GM21737 (cell line): ENCODE results near the gene MAP7D2.

ENCODE experiments used
- ATAC-seq: cut with Tn5 transposase; IDR thresholded peaks from one replicate; pipeline ENCODE4 v1.9.1; 2021; ENCODE audit warnings: mild to moderate bottlenecking, moderate library complexity; ENCODE audit not compliant: unreplicated experiment

The MAP7D2 gene

DNA sequence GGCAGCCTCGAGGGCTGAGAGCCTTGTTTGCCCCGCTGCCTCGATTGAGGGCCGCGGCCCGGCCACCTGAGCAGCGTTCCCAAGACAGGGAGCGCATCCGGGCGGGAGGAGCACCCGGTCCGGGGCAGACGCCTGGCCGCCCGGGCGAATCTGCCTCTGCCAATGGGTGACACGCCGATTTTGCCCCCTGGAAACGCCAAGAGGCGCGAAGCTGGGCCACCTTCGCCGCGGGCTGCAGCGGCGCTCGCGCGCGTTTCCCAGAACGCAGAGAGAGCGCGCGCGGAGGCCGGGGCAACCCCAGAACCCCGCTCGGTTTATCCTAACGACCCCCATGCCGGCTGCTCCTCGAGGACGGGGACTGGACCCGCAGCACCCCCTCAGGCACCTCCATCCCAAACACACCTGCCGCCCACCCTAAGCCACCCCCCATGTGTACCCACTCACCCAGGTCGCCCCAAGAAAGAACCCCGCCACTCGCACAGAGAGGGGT lies 575 bp downstream of the MAP7D2 start:
- no peak for ATAC-seq

DNA sequence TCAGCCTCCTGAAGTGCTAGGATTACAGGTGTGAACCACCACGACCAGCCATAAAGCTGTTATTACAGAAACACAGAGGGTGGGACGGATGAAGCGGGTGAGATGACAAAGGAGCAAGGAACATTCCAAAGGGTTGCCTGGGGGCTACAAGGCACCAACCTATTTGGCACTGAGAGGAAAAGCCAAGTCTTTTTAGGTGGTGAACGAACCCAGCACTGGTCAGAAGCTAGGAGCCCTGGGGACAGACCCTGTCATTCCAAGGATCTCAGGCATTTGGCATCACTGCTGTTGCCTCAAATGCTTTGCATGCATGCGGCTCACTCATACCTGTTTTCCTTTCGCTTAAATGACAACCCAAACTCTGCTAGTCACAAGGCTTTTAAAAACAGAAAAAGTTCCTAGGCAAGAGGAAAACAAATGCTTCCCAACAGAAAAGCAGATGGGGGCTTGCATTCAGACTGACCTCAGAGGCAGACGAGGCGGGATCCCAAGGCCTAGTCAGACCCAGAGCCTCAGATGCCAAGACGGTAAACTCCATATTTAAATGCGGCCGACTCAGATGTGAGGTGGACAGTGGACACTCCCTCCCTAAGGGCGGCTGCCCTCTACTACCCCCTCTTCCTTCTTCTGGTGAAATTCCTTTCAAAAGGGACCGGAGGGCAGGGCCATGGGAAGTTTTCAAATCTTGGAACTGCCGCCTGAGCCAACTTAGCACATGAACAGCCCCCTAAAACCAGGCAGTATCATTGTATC lies 4.5 kb downstream of the MAP7D2 start:
- ATAC-seq, result no peak

DNA sequence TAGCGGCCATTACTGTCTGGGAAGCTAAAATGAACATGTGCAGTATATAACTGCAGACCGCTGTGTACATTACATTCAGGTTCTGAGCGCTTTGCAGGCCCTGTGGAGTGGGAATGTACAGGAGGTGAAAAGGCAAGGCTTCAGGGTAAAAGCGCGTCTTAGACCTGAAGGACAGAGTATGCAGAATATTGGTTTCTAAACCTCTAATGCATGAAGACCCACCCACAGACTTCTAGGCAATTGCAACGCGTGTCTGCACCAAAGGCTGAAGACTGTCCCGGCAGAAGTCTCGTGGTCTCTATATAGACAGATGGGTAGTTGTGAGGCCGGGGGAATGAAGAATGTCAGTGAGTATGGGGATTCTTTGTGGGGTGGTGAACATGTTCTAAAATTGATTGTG lies 5.4 kb downstream of the MAP7D2 start:
- no peak for ATAC-seq

DNA sequence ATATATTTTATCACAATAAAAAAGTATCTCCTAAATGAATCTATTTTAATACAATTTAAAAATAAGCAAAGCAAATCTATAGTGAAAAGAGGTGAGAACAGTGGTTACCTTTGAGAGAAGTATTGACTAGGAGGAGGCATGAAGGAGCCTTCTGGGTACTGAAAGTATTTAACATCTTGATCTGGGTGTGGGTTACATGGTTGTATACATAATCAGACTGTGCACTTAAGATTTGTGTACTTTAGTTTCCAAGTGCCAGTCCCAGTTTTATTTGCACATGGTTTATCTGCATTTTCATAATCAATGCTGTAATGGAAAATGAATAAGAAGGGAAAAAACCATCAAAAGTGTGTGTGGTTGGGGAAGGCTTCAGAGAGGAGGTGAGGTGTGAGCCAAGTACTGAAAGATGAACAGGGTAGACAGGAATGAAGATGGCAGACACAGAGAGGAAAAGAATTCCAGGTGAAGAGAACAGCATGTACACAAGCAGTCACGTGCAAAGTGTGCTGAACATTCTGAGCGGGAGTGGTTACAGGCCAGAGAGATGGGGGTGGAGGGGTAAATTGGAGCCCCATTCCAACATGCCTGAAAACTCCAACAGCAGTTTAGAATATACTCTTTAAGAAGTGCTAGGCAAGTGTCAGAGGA lies 14.6 kb downstream of the MAP7D2 start:
- ATAC-seq, result no peak

DNA sequence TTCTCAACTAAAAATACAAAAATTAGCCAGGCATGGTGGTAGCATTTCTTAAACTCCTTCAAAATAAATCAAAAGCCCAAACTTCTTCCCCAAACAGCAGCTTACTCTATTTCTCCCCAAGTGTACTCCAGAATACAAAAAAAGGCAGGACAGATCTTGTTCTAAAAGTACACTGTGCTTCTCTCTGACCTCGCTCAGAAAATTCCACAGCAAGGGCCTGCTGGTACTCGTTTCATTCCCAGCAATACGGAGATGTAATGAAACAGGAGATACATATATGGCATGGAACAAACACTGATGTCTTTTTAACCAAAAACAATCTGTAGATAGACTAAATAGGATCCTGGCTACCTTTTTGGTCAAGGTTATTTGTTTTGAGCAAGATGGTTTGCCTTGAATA lies 25.2 kb downstream of the MAP7D2 start:
- no peak for ATAC-seq

DNA sequence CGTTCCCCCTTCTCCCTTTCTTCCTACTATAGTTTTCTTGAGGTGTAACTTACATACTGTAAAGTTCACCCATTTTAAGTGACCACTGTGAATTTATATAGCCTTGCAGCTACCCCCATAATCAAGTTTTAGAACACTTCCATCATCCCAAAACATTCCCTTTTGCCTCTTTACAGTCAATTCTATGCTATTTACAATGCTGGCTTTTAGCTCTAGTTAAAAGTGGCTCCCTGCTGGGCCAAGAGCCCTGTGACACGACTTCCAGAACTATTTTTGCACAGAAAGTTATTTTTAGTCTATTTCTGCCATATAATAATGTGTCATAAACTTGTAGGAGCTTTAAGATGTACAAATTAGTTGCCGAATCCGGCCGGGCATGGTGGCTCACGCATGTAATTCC lies 26.9 kb downstream of the MAP7D2 start:
- no peak for ATAC-seq

DNA sequence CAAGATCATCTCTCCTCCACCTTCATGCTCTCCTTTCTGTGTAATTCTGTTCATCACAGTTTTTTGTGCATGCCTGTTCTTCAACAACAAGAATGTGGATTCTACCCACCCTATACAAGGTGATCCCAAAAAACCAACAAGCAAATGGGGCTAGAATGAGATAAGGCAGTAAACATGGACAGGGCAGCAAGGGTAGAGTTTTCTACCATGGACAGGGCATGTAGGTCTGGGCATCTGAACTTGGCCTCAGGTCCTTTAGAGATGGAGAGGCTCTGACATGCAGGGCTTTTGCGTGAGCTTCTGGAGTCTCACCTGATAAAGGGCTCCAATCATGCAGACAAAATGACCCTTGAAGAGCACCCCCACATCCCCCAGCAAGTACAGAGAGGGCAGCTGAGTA lies 36.4 kb downstream of the MAP7D2 start:
- ATAC-seq, result no peak

DNA sequence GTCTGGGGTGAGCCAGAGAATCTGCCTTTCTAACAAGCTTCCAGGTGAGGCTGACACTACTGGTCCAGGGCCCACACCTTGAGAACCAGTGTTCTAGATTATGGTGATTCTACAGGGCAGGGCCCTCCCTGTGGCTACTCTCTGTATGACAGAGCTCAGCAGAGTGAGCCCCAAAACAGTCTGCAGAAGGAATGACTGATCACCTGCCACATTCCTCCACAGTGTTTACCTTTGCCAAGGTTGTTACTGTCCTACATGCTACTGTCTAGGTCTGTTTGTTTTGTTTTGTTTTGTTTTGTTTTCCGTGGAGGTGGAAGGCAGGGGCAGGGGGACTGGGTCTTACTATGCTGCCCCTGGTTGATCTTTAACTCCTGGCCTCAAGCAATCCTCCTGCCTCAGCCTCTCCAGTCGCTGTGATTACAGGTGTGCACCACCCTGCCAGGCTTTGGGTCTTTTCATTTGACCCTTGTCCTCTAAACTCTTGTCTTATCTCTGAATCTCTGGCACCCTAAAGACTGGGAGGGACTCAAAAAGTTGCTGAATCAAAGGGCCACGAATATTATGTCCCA lies 45.1 kb downstream of the MAP7D2 start:
- ATAC-seq, result no peak

DNA sequence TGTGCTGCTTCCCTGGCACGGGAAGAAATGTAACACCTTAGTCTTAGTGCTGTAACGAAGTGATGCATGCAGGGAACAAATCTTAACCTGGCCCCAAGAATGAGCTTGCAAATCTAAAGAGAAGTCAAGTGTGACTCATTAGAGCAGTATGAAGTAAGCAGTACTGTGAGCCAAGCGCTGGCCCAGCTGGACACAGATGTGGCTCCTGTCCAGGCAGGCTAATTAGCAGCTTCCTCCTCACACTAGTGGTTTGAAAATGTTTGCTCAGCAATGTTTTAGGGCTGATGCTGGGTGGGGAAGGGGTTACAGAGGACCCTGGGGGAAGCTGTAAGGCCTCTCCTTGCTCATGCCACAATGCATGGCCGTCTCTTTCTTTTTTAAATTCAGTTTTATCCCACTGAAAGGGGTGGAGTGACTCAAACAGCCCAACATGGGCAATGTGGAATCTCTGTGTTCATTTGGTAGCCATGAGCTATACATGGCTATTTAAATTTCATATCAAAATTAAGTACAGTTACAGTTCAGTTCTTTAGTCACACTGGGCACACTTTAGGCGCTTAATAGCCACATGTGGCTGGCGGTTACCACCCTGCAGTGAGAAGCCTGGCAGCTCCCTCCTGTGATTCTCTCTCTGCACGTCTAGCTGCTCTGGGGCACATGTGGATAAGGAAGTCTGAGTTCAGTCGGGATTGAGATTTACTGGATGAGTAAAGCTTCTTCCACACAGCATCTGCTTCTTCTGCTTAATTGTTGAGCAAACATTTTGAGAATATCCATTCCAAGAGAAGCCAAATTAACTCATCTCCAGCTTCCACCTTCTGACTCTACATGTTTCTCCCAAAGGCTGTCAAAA lies 48.8 kb downstream of the MAP7D2 start:
- no peak for ATAC-seq

DNA sequence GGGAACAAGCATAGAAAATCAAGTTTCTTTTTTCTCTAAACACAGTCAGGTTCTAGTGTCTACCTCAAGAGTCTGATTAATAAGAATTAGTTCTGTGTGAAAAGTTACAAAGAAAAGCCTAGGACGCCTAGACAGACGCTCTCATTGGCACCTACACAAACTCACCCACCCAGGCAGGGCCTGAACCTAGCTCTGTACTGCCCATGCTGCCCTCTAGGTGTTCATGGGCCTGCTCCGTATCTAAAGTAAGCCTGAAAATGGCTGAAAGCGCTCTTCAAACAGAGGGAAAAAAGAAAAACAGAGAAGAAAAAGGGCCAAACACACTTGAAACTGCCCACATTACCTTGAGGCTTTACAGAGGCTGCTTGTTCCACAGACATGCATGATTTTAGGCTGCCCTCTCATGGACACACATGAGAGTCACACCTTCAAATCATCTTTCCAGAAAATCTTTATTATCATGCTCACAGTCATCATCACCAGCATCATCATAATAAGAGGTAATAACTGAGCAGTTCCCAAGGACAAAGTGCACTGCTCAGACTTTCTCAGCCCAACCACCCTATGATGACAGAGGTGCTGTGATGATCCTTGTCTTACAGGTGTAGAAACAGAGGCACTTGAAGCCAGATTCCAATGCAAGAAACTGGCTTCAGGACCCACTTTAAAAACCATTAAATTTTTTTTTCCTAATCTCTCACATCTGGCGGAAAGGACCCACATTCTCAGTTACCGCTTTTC lies 49.6 kb downstream of the MAP7D2 start:
- ATAC-seq, result no peak

DNA sequence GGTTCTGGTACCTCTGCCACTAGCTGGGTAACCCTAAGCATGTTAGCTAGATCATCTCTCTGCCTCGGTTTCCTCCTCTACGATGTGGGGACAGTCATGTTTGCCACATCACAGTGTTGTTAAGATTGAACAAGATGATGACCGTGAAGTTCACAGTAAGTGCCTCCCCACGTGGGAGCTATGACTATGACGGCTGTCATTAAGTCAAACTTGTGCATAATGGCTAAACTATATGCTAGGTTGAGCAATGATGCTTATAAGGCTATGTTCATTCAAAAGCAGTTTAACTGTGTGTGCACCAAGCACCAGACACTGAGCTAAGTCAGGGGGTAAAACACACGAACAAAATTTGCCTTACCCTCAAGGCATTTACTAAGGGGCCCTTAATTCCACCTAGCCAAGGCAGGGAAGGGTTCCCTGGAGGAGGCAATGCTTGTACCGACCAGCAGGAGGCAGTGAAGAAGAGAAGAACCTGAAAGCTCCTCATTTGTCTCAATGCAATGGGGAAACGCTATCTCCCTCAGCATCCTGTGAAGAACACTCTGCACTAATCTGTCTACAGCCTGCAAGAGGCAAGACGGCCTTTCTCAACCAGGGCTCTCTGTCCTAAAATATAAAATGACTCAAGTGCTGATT lies 52.9 kb downstream of the MAP7D2 start:
- ATAC-seq, result no peak

DNA sequence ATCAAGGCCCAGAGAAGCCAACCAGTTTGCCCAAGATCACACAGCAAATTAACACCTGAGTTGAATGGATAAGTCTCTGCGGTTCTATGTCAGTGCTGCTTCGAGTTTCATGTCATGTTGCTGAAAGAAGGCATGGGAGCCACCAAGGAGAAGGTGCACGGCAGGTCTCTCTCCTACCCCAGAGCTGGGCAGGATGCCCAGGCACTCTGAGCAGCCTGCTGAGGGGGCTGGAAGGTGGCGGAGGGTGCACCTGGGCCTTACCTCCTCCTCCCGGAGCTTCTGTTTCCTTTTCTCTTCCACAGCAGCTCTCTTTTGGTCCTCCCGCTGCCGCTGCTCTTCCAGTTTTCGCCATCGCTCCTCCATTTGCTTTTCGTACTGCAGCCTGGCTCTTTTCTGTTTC lies 53.6 kb downstream of the MAP7D2 start:
- ATAC-seq, result no peak

DNA sequence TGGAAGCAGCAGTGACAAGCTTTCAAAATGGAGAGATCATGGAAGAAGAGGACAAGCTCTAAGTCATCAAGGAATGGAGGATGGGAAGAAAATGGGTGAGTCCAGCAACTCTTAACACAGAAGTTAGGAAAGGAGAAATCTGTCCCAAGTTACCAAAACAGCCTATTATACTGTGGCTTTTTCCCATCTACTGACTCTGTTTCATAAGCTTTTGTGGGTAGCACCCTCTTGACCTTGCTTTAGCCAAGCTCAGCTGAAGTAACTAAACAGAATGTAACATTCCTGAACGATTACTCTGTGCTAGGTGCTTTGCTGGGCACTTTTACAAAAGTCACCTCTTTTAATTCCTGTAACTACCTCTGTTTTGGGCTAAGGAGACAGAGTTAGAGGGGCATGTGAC lies 54.9 kb downstream of the MAP7D2 start:
- ATAC-seq, result no peak

DNA sequence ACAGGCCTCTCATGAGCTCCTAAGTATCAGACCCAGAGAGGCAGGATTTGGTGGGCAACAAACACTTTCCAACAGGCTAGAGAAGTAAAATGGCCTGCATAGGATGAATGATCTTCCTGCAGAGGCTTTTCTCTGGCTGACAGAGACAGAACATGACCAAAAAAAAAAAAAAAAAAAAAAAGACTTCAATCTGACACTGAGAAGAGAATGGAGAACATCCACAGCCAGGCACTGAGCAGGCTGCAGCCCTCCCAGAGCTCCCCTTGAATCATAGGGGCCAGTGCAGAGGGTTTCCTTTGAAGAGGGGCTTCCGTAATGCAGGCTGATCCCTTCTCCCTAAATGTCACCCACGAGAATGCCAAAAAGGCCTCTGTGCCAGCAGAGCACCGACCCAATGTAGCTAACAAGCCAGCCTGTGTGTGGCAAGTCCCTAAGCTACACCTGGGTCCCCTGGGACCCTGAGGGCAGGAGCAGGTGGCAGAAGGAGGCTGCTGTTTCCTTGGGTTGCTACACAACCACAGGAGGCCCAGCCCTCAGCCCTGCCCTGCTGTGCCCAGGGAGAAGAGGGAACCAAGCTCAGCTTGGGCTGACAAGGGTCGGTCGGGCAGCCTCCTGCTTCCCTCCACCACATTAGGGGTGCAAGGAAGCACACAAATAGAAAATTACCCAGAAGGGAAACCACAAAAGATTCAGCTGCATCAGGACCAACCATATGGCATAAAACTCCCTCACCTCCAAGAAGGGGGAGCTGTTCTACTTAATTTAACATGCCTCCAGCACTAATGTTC lies 55.6 kb downstream of the MAP7D2 start:
- peak; percentile 93 for ATAC-seq

DNA sequence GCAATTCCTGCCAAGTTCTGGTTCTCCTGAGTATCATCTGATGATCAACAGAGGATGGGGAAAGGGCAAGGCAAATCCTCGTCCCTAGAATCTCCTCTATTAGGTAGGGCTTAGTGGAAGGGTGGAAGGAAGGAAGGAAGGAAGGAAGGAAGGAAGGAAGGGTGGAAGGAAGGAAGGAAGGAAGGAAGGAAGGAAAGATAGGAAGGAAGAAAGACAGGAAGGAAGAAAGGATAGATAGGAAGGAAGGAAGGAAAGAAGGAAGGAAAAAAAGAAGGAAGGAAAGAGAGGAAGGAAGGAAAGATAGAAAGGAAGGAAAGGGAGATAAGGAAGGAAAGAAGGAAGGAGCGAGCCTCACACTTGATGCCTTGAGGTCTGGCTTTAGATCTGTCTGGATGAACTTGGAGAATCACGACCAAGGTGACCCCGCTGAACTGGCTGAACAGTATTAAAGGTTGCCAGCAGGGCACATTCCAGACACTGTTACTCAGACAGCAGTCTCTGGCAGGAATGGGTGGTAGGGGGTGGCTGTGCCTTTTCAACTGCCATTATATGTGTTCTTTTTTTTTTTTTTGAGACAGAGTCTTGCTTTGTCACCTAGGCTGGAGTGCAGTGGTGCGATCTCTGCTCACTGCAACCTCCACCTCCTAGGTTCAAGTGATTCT lies 57.1 kb downstream of the MAP7D2 start:
- no peak for ATAC-seq

DNA sequence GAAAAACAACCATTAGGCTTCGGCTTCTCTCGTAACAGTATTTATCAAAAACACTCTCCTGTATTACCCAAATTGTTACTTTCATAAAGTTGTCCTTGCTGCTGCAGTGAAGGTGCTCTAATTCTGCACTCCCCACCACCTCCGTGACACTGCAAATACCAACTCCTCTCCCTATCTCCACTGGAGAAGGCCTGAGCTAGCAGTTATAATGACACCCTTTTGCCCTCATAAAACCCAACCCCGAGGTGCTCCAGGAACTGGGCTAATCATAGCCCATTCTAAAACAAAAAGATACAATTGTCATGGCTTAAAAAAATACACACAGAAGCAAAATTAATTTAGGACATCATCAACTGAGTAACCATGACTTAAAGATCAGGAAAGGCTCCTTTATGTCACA lies 59.2 kb downstream of the MAP7D2 start:
- no peak for ATAC-seq

DNA sequence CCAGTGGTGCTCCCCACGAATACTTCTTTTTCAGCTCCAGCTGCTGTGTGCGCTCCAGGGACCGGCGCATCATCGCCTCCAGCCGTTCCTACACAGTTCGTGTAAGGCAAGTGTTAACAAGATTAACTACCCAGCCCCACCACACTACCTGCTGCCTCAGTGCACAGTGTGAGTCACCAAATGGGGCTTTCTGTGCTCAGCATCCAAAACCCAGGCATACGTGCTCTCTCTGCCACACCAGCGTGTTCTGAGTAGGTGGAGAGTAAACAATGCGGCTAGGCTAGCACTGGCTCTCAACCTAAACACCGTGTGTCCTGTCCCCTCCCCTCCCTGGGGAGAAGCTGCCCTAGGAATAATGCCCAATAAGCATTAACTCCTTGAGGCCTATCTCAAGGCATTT lies 60.0 kb downstream of the MAP7D2 start:
- ATAC-seq, result no peak

DNA sequence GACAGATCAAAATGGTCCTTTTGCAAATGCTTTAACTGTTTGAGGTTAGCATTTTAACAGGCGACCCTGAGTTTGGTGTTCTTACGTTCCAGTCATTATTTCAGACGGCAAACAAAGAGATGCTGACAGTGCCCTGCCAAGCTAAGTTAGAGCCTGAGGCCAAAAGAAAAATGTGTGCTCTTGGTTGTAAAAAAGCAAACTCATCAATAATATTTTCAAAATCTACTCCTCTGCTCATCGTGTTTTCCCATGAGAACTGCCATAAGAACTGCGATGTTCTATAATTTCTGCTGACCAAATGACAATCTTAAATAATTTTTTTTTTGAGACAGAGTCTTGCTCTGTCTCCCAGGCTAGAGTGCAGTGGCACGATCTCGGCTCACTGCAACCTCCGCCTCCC lies 63.2 kb downstream of the MAP7D2 start:
- ATAC-seq, result no peak

DNA sequence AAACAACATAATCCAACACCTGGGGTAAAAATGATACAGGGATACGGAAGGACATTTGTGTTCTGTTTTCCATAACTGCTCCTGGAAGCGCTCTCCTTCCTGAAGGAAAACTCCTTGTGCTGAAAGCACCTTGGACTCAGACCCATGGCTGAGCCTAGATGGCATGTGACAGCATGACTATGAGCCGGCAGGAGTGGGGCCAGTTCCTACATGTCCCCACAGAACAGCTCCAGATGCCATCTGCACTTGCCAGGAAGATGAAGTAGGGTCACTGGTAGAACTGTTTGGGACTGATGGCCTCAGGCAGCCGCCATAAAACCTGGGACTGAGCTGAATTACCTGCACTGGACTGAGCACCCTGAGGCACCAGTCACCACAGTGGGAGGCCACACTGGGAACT lies 69.8 kb downstream of the MAP7D2 start:
- ATAC-seq, result no peak
